H9 (cell line): ENCODE measurements around the gene CHRM5. TPM values are rescaled to one million over a fixed set of nuclear protein-coding genes. Genes with fewer than 3 reads are reported as not detected.

Source experiments
- DNase-seq: peaks from one replicate; pipeline ENCODE4 v3.0.0-alpha.2; 2017
- H2AFZ ChIP-seq: one replicate; pipeline ENCODE4 v1.6.1; 2013; ENCODE audit warnings: mild to moderate bottlenecking, low read length, control low read depth, moderate library complexity
- H2AK5ac ChIP-seq: 2 replicates; pipeline ENCODE4 v1.6.1; 2013; ENCODE audit warnings: low read length, control low read depth, mixed read lengths; ENCODE audit not compliant: insufficient read length
- H2BK120ac ChIP-seq: one replicate; pipeline ENCODE4 v1.6.1; 2013; ENCODE audit warnings: low read depth, mild to moderate bottlenecking, low read length, control low read depth, inconsistent platforms; ENCODE audit not compliant: poor library complexity, severe bottlenecking
- H2BK12ac ChIP-seq: 2 replicates; pipeline ENCODE4 v1.6.1; 2013; ENCODE audit warnings: low read length, control low read depth, mixed read lengths, low read depth; ENCODE audit not compliant: insufficient read length
- H2BK15ac ChIP-seq: 2 replicates; pipeline ENCODE4 v1.6.1; 2013; ENCODE audit warnings: low read depth, low read length, control low read depth
- H2BK20ac ChIP-seq: one replicate; pipeline ENCODE4 v1.6.1; 2013; ENCODE audit warnings: low read depth, mild to moderate bottlenecking, low read length, control low read depth, inconsistent platforms; ENCODE audit not compliant: poor library complexity, severe bottlenecking
- H2BK5ac ChIP-seq: 2 replicates; pipeline ENCODE4 v1.6.1; 2013; ENCODE audit warnings: low read length, control low read depth, mixed read lengths; ENCODE audit not compliant: insufficient read length
- H3K14ac ChIP-seq: 2 replicates; pipeline ENCODE4 v1.6.1; 2013; ENCODE audit warnings: low read length, control low read depth; ENCODE audit not compliant: insufficient read depth
- H3K18ac ChIP-seq: 2 replicates; pipeline ENCODE4 v1.6.1; 2013; ENCODE audit warnings: low read depth, mild to moderate bottlenecking, mixed read lengths, low read length, control low read depth; ENCODE audit not compliant: insufficient read length
- H3K23ac ChIP-seq: 2 replicates; pipeline ENCODE4 v1.6.1; 2013; ENCODE audit warnings: low read length, control low read depth, mixed read lengths, low read depth; ENCODE audit not compliant: insufficient read length
- H3K23me2 ChIP-seq: 2 replicates; pipeline ENCODE4 v1.6.1; 2013; ENCODE audit warnings: low read depth, mild to moderate bottlenecking, mixed read lengths, low read length, control low read depth; ENCODE audit not compliant: insufficient read length, poor library complexity, severe bottlenecking
- H3K27ac ChIP-seq: 2 replicates; pipeline ENCODE4 v1.5.1; 2013; ENCODE audit warnings: low read length, control low read depth, mixed read lengths, low read depth; ENCODE audit not compliant: insufficient read length
- H3K27me3 ChIP-seq: 2 replicates; pipeline ENCODE4 v1.6.1; 2013; ENCODE audit warnings: low read length, control low read depth, inconsistent platforms; ENCODE audit not compliant: insufficient read depth
- H3K4ac ChIP-seq: 2 replicates; pipeline ENCODE4 v1.6.1; 2013; ENCODE audit warnings: low read depth, mild to moderate bottlenecking, control low read depth, inconsistent platforms, low read length, moderate library complexity
- H3K4me1 ChIP-seq: 2 replicates; pipeline ENCODE4 v1.6.1; 2013; ENCODE audit warnings: low read length, control low read depth, inconsistent platforms; ENCODE audit not compliant: insufficient read depth
- H3K4me2 ChIP-seq: 2 replicates; pipeline ENCODE4 v1.6.1; 2013; ENCODE audit warnings: low read length, control low read depth, mixed read lengths; ENCODE audit not compliant: insufficient read length, insufficient read depth
- H3K56ac ChIP-seq: 2 replicates; pipeline ENCODE4 v1.6.1; 2013; ENCODE audit warnings: low read depth, mild to moderate bottlenecking, mixed read lengths, low read length, control low read depth; ENCODE audit not compliant: insufficient read length
- H3K79me1 ChIP-seq: 2 replicates; pipeline ENCODE4 v1.6.1; 2013; ENCODE audit warnings: low read depth, mild to moderate bottlenecking, moderate library complexity, low read length, control low read depth, inconsistent platforms; ENCODE audit not compliant: insufficient read depth, poor library complexity, severe bottlenecking
- H3K79me2 ChIP-seq: 2 replicates; pipeline ENCODE4 v1.6.1; 2013; ENCODE audit warnings: low read length, control low read depth, inconsistent platforms; ENCODE audit not compliant: insufficient read depth
- H3K9ac ChIP-seq: 2 replicates; pipeline ENCODE4 v1.6.1; 2013; ENCODE audit warnings: low read length, control low read depth, mixed read lengths; ENCODE audit not compliant: insufficient read length; ENCODE audit errors: extremely low read depth
- H3K9me3 ChIP-seq: one replicate; pipeline ENCODE4 v1.6.1; 2013; ENCODE audit warnings: low read depth, low read length, inconsistent platforms; ENCODE audit not compliant: control insufficient read depth
- H3T11ph ChIP-seq: one replicate; pipeline ENCODE4 v1.6.1; 2013; ENCODE audit warnings: mild to moderate bottlenecking, low read length, control low read depth, inconsistent platforms
- H4K20me1 ChIP-seq: one replicate; pipeline ENCODE4 v1.6.1; 2013; ENCODE audit not compliant: control insufficient read depth, insufficient read length, insufficient read depth
- H4K5ac ChIP-seq: 2 replicates; pipeline ENCODE4 v1.6.1; 2013; ENCODE audit warnings: low read depth, mild to moderate bottlenecking, mixed read lengths, low read length, control low read depth; ENCODE audit not compliant: insufficient read length
- H4K8ac ChIP-seq: replicated peaks from 2 replicates; pipeline ENCODE4 v1.6.1; 2013; ENCODE audit warnings: low read length, control low read depth, mixed read lengths, low read depth; ENCODE audit not compliant: insufficient read length
- H4K91ac ChIP-seq: 2 replicates; pipeline ENCODE4 v1.6.1; 2013; ENCODE audit warnings: low read depth, mild to moderate bottlenecking, moderate library complexity, mixed read lengths, low read length, control low read depth; ENCODE audit not compliant: insufficient read length
- H3K27ac Mint-ChIP-seq, 3 experiments: 2 replicates in 2 of 3; 3 replicates in 1 of 3; pipeline ENCODE4 v1.8.0; 2020 to 2021; ENCODE audit warnings: mixed read lengths in 3 of 3, mild to moderate bottlenecking in 1 of 3, moderate library complexity in 1 of 3
- H3K27me3 Mint-ChIP-seq: 2 replicates; pipeline ENCODE4 v1.8.0; 2021; ENCODE audit warnings: low read depth, mild to moderate bottlenecking, moderate library complexity, mixed read lengths
- H3K36me3 Mint-ChIP-seq, 3 experiments: 2 replicates in 2 of 3; 3 replicates in 1 of 3; pipeline ENCODE4 v1.8.0; 2020 to 2021; ENCODE audit warnings: low read depth in 3 of 3, mixed read lengths in 3 of 3; ENCODE audit not compliant: insufficient read depth in 1 of 3
- H3K4me1 Mint-ChIP-seq, 2 experiments: 2 replicates each; pipeline ENCODE4 v1.8.0; 2020; ENCODE audit warnings: mixed read lengths in 2 of 2
- H3K4me3 Mint-ChIP-seq, 2 experiments: 2 replicates in 1 of 2; 3 replicates in 1 of 2; pipeline ENCODE4 v1.8.0; 2020 to 2021; ENCODE audit warnings: mild to moderate bottlenecking in 2 of 2, mixed read lengths in 2 of 2, moderate library complexity in 1 of 2
- H3K9me3 Mint-ChIP-seq, 2 experiments: 2 replicates in 1 of 2; 3 replicates in 1 of 2; pipeline ENCODE4 v1.8.0; 2020; ENCODE audit warnings: mild to moderate bottlenecking in 2 of 2, mixed read lengths in 2 of 2, moderate library complexity in 1 of 2
- WGBS: extraction: QIAGEN DNeasy Blood & Tissue Kit; methylation state at CpG from one replicate; pipeline ENCODE4 v1.1.7; 2013; ENCODE audit warnings: missing lambda C conversion rate, low lambda C conversion rate, mixed read lengths; ENCODE audit not compliant: insufficient read length; ENCODE audit errors: extremely low coverage; 5-methylcytosine and 5-hydroxymethylcytosine counted together
- total RNA-seq: library from RNA; stranded (reverse); gene quantifications from 2 replicates; pipeline ENCODE4 v1.2.1, GENCODE V29; 2021
- TF ChIP-seq, protein P1 (sequence below): fragments of 200-600 bp; sonication (generic); conservative IDR thresholded peaks from 3 replicates; pipeline ENCODE4 v1.8.0; 2021; ENCODE audit warnings: antibody characterized with exemption, mild to moderate bottlenecking

Gene CHRM5
- total RNA-seq, 1 experiment from 2014 or later, result not detected

DNA sequence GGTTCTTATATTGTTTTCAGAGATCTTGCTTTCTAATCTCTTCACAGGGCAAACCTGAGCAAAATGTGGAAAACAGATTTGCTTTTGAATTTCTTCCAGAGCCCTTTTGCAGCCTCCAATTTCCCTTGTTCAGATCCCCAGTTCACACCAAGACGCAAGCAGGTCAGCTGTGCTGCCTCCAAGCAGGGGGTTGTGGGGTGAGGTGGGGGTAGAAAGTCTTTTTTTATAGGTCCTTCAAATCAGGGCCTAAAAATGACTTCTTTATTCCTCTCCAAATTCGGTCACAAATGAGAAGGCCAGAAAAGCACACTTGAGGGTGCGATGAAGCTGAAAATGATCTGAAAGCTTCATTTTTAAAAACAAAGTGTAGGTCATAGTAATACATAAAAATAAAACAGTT, 97.0 kb downstream of the CHRM5 start:
- Histone ChIP-seq H2BK15ac (no peak overlapping the region), H2BK20ac (no peak overlapping the region), H2BK5ac (no peak overlapping the region), H3K9me3 (no peaks in the 10 kb centered on the region), H2BK12ac (no peak overlapping the region), H3T11ph (no peak overlapping the region), H3K18ac (no peak overlapping the region), H3K27ac (no peak overlapping the region), H3K27me3 (no peaks in the 10 kb centered on the region), H4K91ac (no peak overlapping the region), H4K8ac (no peak overlapping the region), H3K79me1 (no peaks in the 10 kb centered on the region), H3K14ac (no peak overlapping the region), H3K4me1 (no peaks in the 10 kb centered on the region), H4K5ac (no peak overlapping the region), H3K9ac (no peak overlapping the region), H4K20me1 (no peaks in the 10 kb centered on the region), H3K23me2 (no peaks in the 10 kb centered on the region), H3K23ac (no peak overlapping the region), H3K4me2 (no peak overlapping the region), H2BK120ac (no peak overlapping the region), H3K79me2 (no peaks in the 10 kb centered on the region), H2AK5ac (no peak overlapping the region), H2AFZ (no peak overlapping the region), H3K4ac (no peak overlapping the region), H3K56ac (no peak overlapping the region)
- no peaks in the 10 kb centered on the region for H3K36me3 Mint-ChIP-seq
- H3K27me3 Mint-ChIP-seq, result no peaks in the 10 kb centered on the region
- H3K4me1 Mint-ChIP-seq, result no peaks in the 10 kb centered on the region
- no peak for DNase-seq
- H3K27ac Mint-ChIP-seq, result no peak overlapping the region
- no CpG with 5 or more reads among the region's 3 CpGs for WGBS
- TF ChIP-seq, protein P1, sequence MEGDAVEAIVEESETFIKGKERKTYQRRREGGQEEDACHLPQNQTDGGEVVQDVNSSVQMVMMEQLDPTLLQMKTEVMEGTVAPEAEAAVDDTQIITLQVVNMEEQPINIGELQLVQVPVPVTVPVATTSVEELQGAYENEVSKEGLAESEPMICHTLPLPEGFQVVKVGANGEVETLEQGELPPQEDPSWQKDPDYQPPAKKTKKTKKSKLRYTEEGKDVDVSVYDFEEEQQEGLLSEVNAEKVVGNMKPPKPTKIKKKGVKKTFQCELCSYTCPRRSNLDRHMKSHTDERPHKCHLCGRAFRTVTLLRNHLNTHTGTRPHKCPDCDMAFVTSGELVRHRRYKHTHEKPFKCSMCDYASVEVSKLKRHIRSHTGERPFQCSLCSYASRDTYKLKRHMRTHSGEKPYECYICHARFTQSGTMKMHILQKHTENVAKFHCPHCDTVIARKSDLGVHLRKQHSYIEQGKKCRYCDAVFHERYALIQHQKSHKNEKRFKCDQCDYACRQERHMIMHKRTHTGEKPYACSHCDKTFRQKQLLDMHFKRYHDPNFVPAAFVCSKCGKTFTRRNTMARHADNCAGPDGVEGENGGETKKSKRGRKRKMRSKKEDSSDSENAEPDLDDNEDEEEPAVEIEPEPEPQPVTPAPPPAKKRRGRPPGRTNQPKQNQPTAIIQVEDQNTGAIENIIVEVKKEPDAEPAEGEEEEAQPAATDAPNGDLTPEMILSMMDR, result no peak
- no peaks in the 10 kb centered on the region for H3K9me3 Mint-ChIP-seq
- H3K4me3 Mint-ChIP-seq, result no peak overlapping the region
